Astrocyte of the spinal cord (primary cell): ENCODE results near the gene DENND1A.

Source experiments
- DNase-seq: peaks from one replicate; pipeline ENCODE4 v3.0.0; 2011; ENCODE audit warnings: low read depth, low spot score
- H3K4me3 ChIP-seq: 2 replicates; pipeline ENCODE4 v1.5.1; 2011; ENCODE audit warnings: low read depth, mild to moderate bottlenecking, low read length, moderate library complexity
- CTCF ChIP-seq: IDR thresholded peaks from 2 replicates; pipeline ENCODE4 v1.5.1; 2012; ENCODE audit warnings: low read depth, mild to moderate bottlenecking, low read length, inconsistent platforms
- in situ Hi-C: cut with HindIII; loops from 2 replicates; pipeline ENCODE4 v1.10.0; 2017; ENCODE audit warnings: low sequenced_read_pairs

Gene DENND1A

GRCh38 chr9:123488722-123489321 is 441.1 kb downstream of the DENND1A start:
- no peak overlapping the region for H3K4me3 ChIP-seq
- in situ Hi-C loops = no loop called here
- TF ChIP-seq CTCF = no peak
- no peak for DNase-seq

- H3K4me3 ChIP-seq = no peak overlapping the region
- TF ChIP-seq CTCF = no peak
- in situ Hi-C loops = no loop called here
- no peak for DNase-seq
These were observed 441.9 kb downstream of the DENND1A start for GRCh38 chr9:123487944-123488548.

- no peak for DNase-seq
- in situ Hi-C loops = no loop called here
- TF ChIP-seq CTCF = no peak
- no peak overlapping the region for H3K4me3 ChIP-seq
These were observed 443.5 kb downstream of the DENND1A start for GRCh38 chr9:123486431-123486830.

GRCh38 chr9:123485216-123485615 is 444.7 kb downstream of the DENND1A start:
- H3K4me3 ChIP-seq = no peak overlapping the region
- in situ Hi-C loops = no loop called here
- no peak for TF ChIP-seq CTCF
- DNase-seq = no peak

GRCh38 chr9:123484130-123484529 is 445.8 kb downstream of the DENND1A start:
- no peak overlapping the region for H3K4me3 ChIP-seq
- in situ Hi-C loops = no loop called here
- no peak for DNase-seq
- TF ChIP-seq CTCF = no peak

- no peak for TF ChIP-seq CTCF
- in situ Hi-C loops = no loop called here
- no peak for DNase-seq
- H3K4me3 ChIP-seq = no peak overlapping the region
These were observed 446.6 kb downstream of the DENND1A start for GRCh38 chr9:123483191-123483803.
